ENCODE results near the gene ZC3H12A.

The ZC3H12A gene

GRCh38 chr1:37432716-37433115 lies 41.7 kb upstream of the ZC3H12A start (continued):
- TF ChIP-seq CREB5 (CRISPR knock-in tag; IDR thresholded peaks at IDR 0.05; ENCODE audit: low read depth) = no peak
- TF ChIP-seq GLIS3 (CRISPR knock-in tag; IDR thresholded peaks at IDR 0.05) = no peak
- TF ChIP-seq SNAI2 (CRISPR knock-in tag; IDR thresholded peaks at IDR 0.05) = no peak

GRCh38 chr1:37433171-37433570 lies 41.2 kb upstream of the ZC3H12A start:
- TF ChIP-seq ZNF70 (CRISPR knock-in tag; IDR thresholded peaks at IDR 0.05) (no peak), SNAI2 (CRISPR knock-in tag; IDR thresholded peaks at IDR 0.05) (no peak), ZFP30 (CRISPR knock-in tag; IDR thresholded peaks at IDR 0.05) (no peak), TSHZ2 (CRISPR knock-in tag; IDR thresholded peaks at IDR 0.05) (no peak), ZC3H10 (CRISPR knock-in tag; IDR thresholded peaks at IDR 0.05) (no peak), ZFP3 (CRISPR knock-in tag; IDR thresholded peaks at IDR 0.05) (no peak), GLIS3 (CRISPR knock-in tag; IDR thresholded peaks at IDR 0.05) (no peak), BACH2 (CRISPR knock-in tag; IDR thresholded peaks at IDR 0.05; ENCODE audit: borderline replicate concordance) (no peak), ZNF565 (CRISPR knock-in tag; conservative IDR thresholded peaks at IDR 0.05; ENCODE audit: low read depth) (no peak), TCF4 (CRISPR knock-in tag; IDR thresholded peaks at IDR 0.05; ENCODE audit: borderline replicate concordance) (no peak), CREB5 (CRISPR knock-in tag; IDR thresholded peaks at IDR 0.05; ENCODE audit: low read depth) (no peak), ISL1 (CRISPR knock-in tag; IDR thresholded peaks at IDR 0.05) (no peak), PPARA (CRISPR knock-in tag; IDR thresholded peaks at IDR 0.05; ENCODE audit: borderline replicate concordance) (no peak), ESRRG (CRISPR knock-in tag; IDR thresholded peaks at IDR 0.05) (no peak), OSR1 (CRISPR knock-in tag; IDR thresholded peaks at IDR 0.05) (no peak), POU6F1 (CRISPR knock-in tag; IDR thresholded peaks at IDR 0.05; ENCODE audit: borderline replicate concordance, low read depth) (no peak), PATZ1 (CRISPR knock-in tag; IDR thresholded peaks at IDR 0.05; ENCODE audit: borderline replicate concordance) (no peak), ARNTL (CRISPR knock-in tag; IDR thresholded peaks at IDR 0.05; ENCODE audit: borderline replicate concordance, low read depth) (no peak), RARB (CRISPR knock-in tag; IDR thresholded peaks at IDR 0.05) (no peak), CSRNP3 (CRISPR knock-in tag; IDR thresholded peaks at IDR 0.05) (no peak)
- no peak for ATAC-seq
